H9 (cell line): ENCODE results near the gene ZNF362. TPM values are rescaled to one million over a fixed set of nuclear protein-coding genes. Genes with fewer than 3 reads are reported as not detected.

Experiments
- DNase-seq: peaks from one replicate; pipeline ENCODE4 v3.0.0-alpha.2; 2017
- H2AFZ ChIP-seq: one replicate; pipeline ENCODE4 v1.6.1; 2013; ENCODE audit warnings: mild to moderate bottlenecking, low read length, control low read depth, moderate library complexity
- H2AK5ac ChIP-seq: 2 replicates; pipeline ENCODE4 v1.6.1; 2013; ENCODE audit warnings: low read length, control low read depth, mixed read lengths; ENCODE audit not compliant: insufficient read length
- H2BK120ac ChIP-seq: one replicate; pipeline ENCODE4 v1.6.1; 2013; ENCODE audit warnings: low read depth, mild to moderate bottlenecking, low read length, control low read depth, inconsistent platforms; ENCODE audit not compliant: poor library complexity, severe bottlenecking
- H2BK12ac ChIP-seq: 2 replicates; pipeline ENCODE4 v1.6.1; 2013; ENCODE audit warnings: low read length, control low read depth, mixed read lengths, low read depth; ENCODE audit not compliant: insufficient read length
- H2BK15ac ChIP-seq: 2 replicates; pipeline ENCODE4 v1.6.1; 2013; ENCODE audit warnings: low read depth, low read length, control low read depth
- H2BK20ac ChIP-seq: one replicate; pipeline ENCODE4 v1.6.1; 2013; ENCODE audit warnings: low read depth, mild to moderate bottlenecking, low read length, control low read depth, inconsistent platforms; ENCODE audit not compliant: poor library complexity, severe bottlenecking
- H2BK5ac ChIP-seq: 2 replicates; pipeline ENCODE4 v1.6.1; 2013; ENCODE audit warnings: low read length, control low read depth, mixed read lengths; ENCODE audit not compliant: insufficient read length
- H3K14ac ChIP-seq: 2 replicates; pipeline ENCODE4 v1.6.1; 2013; ENCODE audit warnings: low read length, control low read depth; ENCODE audit not compliant: insufficient read depth
- H3K18ac ChIP-seq: 2 replicates; pipeline ENCODE4 v1.6.1; 2013; ENCODE audit warnings: low read depth, mild to moderate bottlenecking, mixed read lengths, low read length, control low read depth; ENCODE audit not compliant: insufficient read length
- H3K23ac ChIP-seq: 2 replicates; pipeline ENCODE4 v1.6.1; 2013; ENCODE audit warnings: low read length, control low read depth, mixed read lengths, low read depth; ENCODE audit not compliant: insufficient read length
- H3K23me2 ChIP-seq: 2 replicates; pipeline ENCODE4 v1.6.1; 2013; ENCODE audit warnings: low read depth, mild to moderate bottlenecking, mixed read lengths, low read length, control low read depth; ENCODE audit not compliant: insufficient read length, poor library complexity, severe bottlenecking
- H3K27ac ChIP-seq: 2 replicates; pipeline ENCODE4 v1.5.1; 2013; ENCODE audit warnings: low read length, control low read depth, mixed read lengths, low read depth; ENCODE audit not compliant: insufficient read length
- H3K27me3 ChIP-seq: 2 replicates; pipeline ENCODE4 v1.6.1; 2013; ENCODE audit warnings: low read length, control low read depth, inconsistent platforms; ENCODE audit not compliant: insufficient read depth
- H3K4ac ChIP-seq: 2 replicates; pipeline ENCODE4 v1.6.1; 2013; ENCODE audit warnings: low read depth, mild to moderate bottlenecking, control low read depth, inconsistent platforms, low read length, moderate library complexity
- H3K4me1 ChIP-seq: 2 replicates; pipeline ENCODE4 v1.6.1; 2013; ENCODE audit warnings: low read length, control low read depth, inconsistent platforms; ENCODE audit not compliant: insufficient read depth
- H3K4me2 ChIP-seq: 2 replicates; pipeline ENCODE4 v1.6.1; 2013; ENCODE audit warnings: low read length, control low read depth, mixed read lengths; ENCODE audit not compliant: insufficient read length, insufficient read depth
- H3K56ac ChIP-seq: 2 replicates; pipeline ENCODE4 v1.6.1; 2013; ENCODE audit warnings: low read depth, mild to moderate bottlenecking, mixed read lengths, low read length, control low read depth; ENCODE audit not compliant: insufficient read length
- H3K79me1 ChIP-seq: 2 replicates; pipeline ENCODE4 v1.6.1; 2013; ENCODE audit warnings: low read depth, mild to moderate bottlenecking, moderate library complexity, low read length, control low read depth, inconsistent platforms; ENCODE audit not compliant: insufficient read depth, poor library complexity, severe bottlenecking
- H3K79me2 ChIP-seq: 2 replicates; pipeline ENCODE4 v1.6.1; 2013; ENCODE audit warnings: low read length, control low read depth, inconsistent platforms; ENCODE audit not compliant: insufficient read depth
- H3K9ac ChIP-seq: 2 replicates; pipeline ENCODE4 v1.6.1; 2013; ENCODE audit warnings: low read length, control low read depth, mixed read lengths; ENCODE audit not compliant: insufficient read length; ENCODE audit errors: extremely low read depth
- H3K9me3 ChIP-seq: one replicate; pipeline ENCODE4 v1.6.1; 2013; ENCODE audit warnings: low read depth, low read length, inconsistent platforms; ENCODE audit not compliant: control insufficient read depth
- H3T11ph ChIP-seq: one replicate; pipeline ENCODE4 v1.6.1; 2013; ENCODE audit warnings: mild to moderate bottlenecking, low read length, control low read depth, inconsistent platforms
- H4K20me1 ChIP-seq: one replicate; pipeline ENCODE4 v1.6.1; 2013; ENCODE audit not compliant: control insufficient read depth, insufficient read length, insufficient read depth
- H4K5ac ChIP-seq: 2 replicates; pipeline ENCODE4 v1.6.1; 2013; ENCODE audit warnings: low read depth, mild to moderate bottlenecking, mixed read lengths, low read length, control low read depth; ENCODE audit not compliant: insufficient read length
- H4K8ac ChIP-seq: replicated peaks from 2 replicates; pipeline ENCODE4 v1.6.1; 2013; ENCODE audit warnings: low read length, control low read depth, mixed read lengths, low read depth; ENCODE audit not compliant: insufficient read length
- H4K91ac ChIP-seq: 2 replicates; pipeline ENCODE4 v1.6.1; 2013; ENCODE audit warnings: low read depth, mild to moderate bottlenecking, moderate library complexity, mixed read lengths, low read length, control low read depth; ENCODE audit not compliant: insufficient read length
- H3K27ac Mint-ChIP-seq, 3 experiments: 2 replicates in 2 of 3; 3 replicates in 1 of 3; pipeline ENCODE4 v1.8.0; 2020 to 2021; ENCODE audit warnings: mixed read lengths in 3 of 3, mild to moderate bottlenecking in 1 of 3, moderate library complexity in 1 of 3
- H3K27me3 Mint-ChIP-seq: 2 replicates; pipeline ENCODE4 v1.8.0; 2021; ENCODE audit warnings: low read depth, mild to moderate bottlenecking, moderate library complexity, mixed read lengths
- H3K36me3 Mint-ChIP-seq, 3 experiments: 2 replicates in 2 of 3; 3 replicates in 1 of 3; pipeline ENCODE4 v1.8.0; 2020 to 2021; ENCODE audit warnings: low read depth in 3 of 3, mixed read lengths in 3 of 3; ENCODE audit not compliant: insufficient read depth in 1 of 3
- H3K4me1 Mint-ChIP-seq, 2 experiments: 2 replicates each; pipeline ENCODE4 v1.8.0; 2020; ENCODE audit warnings: mixed read lengths in 2 of 2
- H3K4me3 Mint-ChIP-seq, 2 experiments: 2 replicates in 1 of 2; 3 replicates in 1 of 2; pipeline ENCODE4 v1.8.0; 2020 to 2021; ENCODE audit warnings: mild to moderate bottlenecking in 2 of 2, mixed read lengths in 2 of 2, moderate library complexity in 1 of 2
- H3K9me3 Mint-ChIP-seq, 2 experiments: 2 replicates in 1 of 2; 3 replicates in 1 of 2; pipeline ENCODE4 v1.8.0; 2020; ENCODE audit warnings: mild to moderate bottlenecking in 2 of 2, mixed read lengths in 2 of 2, moderate library complexity in 1 of 2
- CTCF ChIP-seq: fragments of 200-600 bp; sonication (generic); conservative IDR thresholded peaks from 3 replicates; pipeline ENCODE4 v1.8.0; 2021; ENCODE audit warnings: antibody characterized with exemption, mild to moderate bottlenecking
- WGBS: extraction: QIAGEN DNeasy Blood & Tissue Kit; methylation state at CpG from one replicate; pipeline ENCODE4 v1.1.7; 2013; ENCODE audit warnings: missing lambda C conversion rate, low lambda C conversion rate, mixed read lengths; ENCODE audit not compliant: insufficient read length; ENCODE audit errors: extremely low coverage; 5-methylcytosine and 5-hydroxymethylcytosine counted together
- total RNA-seq: library from RNA; stranded (reverse); gene quantifications from 2 replicates; pipeline ENCODE4 v1.2.1, GENCODE V29; 2021

ZNF362 gene
- total RNA-seq, 1 experiment from 2014 or later, result 18.7 TPM

- TF ChIP-seq CTCF, result no peak
- no peak overlapping the region for H2BK5ac ChIP-seq
- H3K27ac ChIP-seq, result no peak overlapping the region
- Mint-ChIP-seq H3K27me3 (no peaks in the 10 kb centered on the region), H3K4me1 (peaks cover 0 to 2% of the 10 kb centered on the region in 2 experiments; a peak in 1 of 4 replicates), H3K4me3 (no peak overlapping the region), H3K27ac (no peak overlapping the region), H3K36me3 (peaks cover 13 to 55% (median 49%) of the 10 kb centered on the region in 3 experiments; a peak in 6 of 7 replicates), H3K9me3 (no peaks in the 10 kb centered on the region)
- DNase-seq, result no peak
- H2BK12ac ChIP-seq, result no peak overlapping the region
- no peaks in the 10 kb centered on the region for H3K9me3 ChIP-seq
- no peak overlapping the region for H2AK5ac ChIP-seq
- no peak overlapping the region for H2BK120ac ChIP-seq
- no peak overlapping the region for H3K4me2 ChIP-seq
- no peak overlapping the region for H2BK20ac ChIP-seq
- H3K9ac ChIP-seq, result no peak overlapping the region
- no peaks in the 10 kb centered on the region for H3K79me1 ChIP-seq
- H3K4ac ChIP-seq, result no peak overlapping the region
- H3K18ac ChIP-seq, result no peak overlapping the region
- no peak overlapping the region for H3K56ac ChIP-seq
- H3T11ph ChIP-seq, result no peak overlapping the region
- no peaks in the 10 kb centered on the region for H3K23me2 ChIP-seq
- H3K23ac ChIP-seq, result no peak overlapping the region
- no peak overlapping the region for H3K14ac ChIP-seq
- no peak overlapping the region for H2BK15ac ChIP-seq
- H3K79me2 ChIP-seq, result no peaks in the 10 kb centered on the region
- no peaks in the 10 kb centered on the region for H4K20me1 ChIP-seq
- H4K91ac ChIP-seq, result no peak overlapping the region
- H2AFZ ChIP-seq, result no peak overlapping the region
- no peaks in the 10 kb centered on the region for H3K4me1 ChIP-seq
- H3K27me3 ChIP-seq, result no peaks in the 10 kb centered on the region
- no peak overlapping the region for H4K8ac ChIP-seq
- WGBS, result no CpG with 5 or more reads among the region's 29 CpGs
- no peak overlapping the region for H4K5ac ChIP-seq
Observed at GRCh38 chr1:33280091-33280661, 23.9 kb downstream of the ZNF362 start.
